H9 (cell line): ENCODE measurements around the gene MBOAT2. TPM values are rescaled to one million over a fixed set of nuclear protein-coding genes. Genes with fewer than 3 reads are reported as not detected.

Experiments
- DNase-seq: peaks from one replicate; pipeline ENCODE4 v3.0.0-alpha.2; 2017
- H2AFZ ChIP-seq: one replicate; pipeline ENCODE4 v1.6.1; 2013; ENCODE audit warnings: mild to moderate bottlenecking, low read length, control low read depth, moderate library complexity
- H2AK5ac ChIP-seq: 2 replicates; pipeline ENCODE4 v1.6.1; 2013; ENCODE audit warnings: low read length, control low read depth, mixed read lengths; ENCODE audit not compliant: insufficient read length
- H2BK120ac ChIP-seq: one replicate; pipeline ENCODE4 v1.6.1; 2013; ENCODE audit warnings: low read depth, mild to moderate bottlenecking, low read length, control low read depth, inconsistent platforms; ENCODE audit not compliant: poor library complexity, severe bottlenecking
- H2BK12ac ChIP-seq: 2 replicates; pipeline ENCODE4 v1.6.1; 2013; ENCODE audit warnings: low read length, control low read depth, mixed read lengths, low read depth; ENCODE audit not compliant: insufficient read length
- H2BK15ac ChIP-seq: 2 replicates; pipeline ENCODE4 v1.6.1; 2013; ENCODE audit warnings: low read depth, low read length, control low read depth
- H2BK20ac ChIP-seq: one replicate; pipeline ENCODE4 v1.6.1; 2013; ENCODE audit warnings: low read depth, mild to moderate bottlenecking, low read length, control low read depth, inconsistent platforms; ENCODE audit not compliant: poor library complexity, severe bottlenecking
- H2BK5ac ChIP-seq: 2 replicates; pipeline ENCODE4 v1.6.1; 2013; ENCODE audit warnings: low read length, control low read depth, mixed read lengths; ENCODE audit not compliant: insufficient read length
- H3K14ac ChIP-seq: 2 replicates; pipeline ENCODE4 v1.6.1; 2013; ENCODE audit warnings: low read length, control low read depth; ENCODE audit not compliant: insufficient read depth
- H3K18ac ChIP-seq: 2 replicates; pipeline ENCODE4 v1.6.1; 2013; ENCODE audit warnings: low read depth, mild to moderate bottlenecking, mixed read lengths, low read length, control low read depth; ENCODE audit not compliant: insufficient read length
- H3K23ac ChIP-seq: 2 replicates; pipeline ENCODE4 v1.6.1; 2013; ENCODE audit warnings: low read length, control low read depth, mixed read lengths, low read depth; ENCODE audit not compliant: insufficient read length
- H3K23me2 ChIP-seq: 2 replicates; pipeline ENCODE4 v1.6.1; 2013; ENCODE audit warnings: low read depth, mild to moderate bottlenecking, mixed read lengths, low read length, control low read depth; ENCODE audit not compliant: insufficient read length, poor library complexity, severe bottlenecking
- H3K27ac ChIP-seq: 2 replicates; pipeline ENCODE4 v1.5.1; 2013; ENCODE audit warnings: low read length, control low read depth, mixed read lengths, low read depth; ENCODE audit not compliant: insufficient read length
- H3K27me3 ChIP-seq: 2 replicates; pipeline ENCODE4 v1.6.1; 2013; ENCODE audit warnings: low read length, control low read depth, inconsistent platforms; ENCODE audit not compliant: insufficient read depth
- H3K4ac ChIP-seq: 2 replicates; pipeline ENCODE4 v1.6.1; 2013; ENCODE audit warnings: low read depth, mild to moderate bottlenecking, control low read depth, inconsistent platforms, low read length, moderate library complexity
- H3K4me1 ChIP-seq: 2 replicates; pipeline ENCODE4 v1.6.1; 2013; ENCODE audit warnings: low read length, control low read depth, inconsistent platforms; ENCODE audit not compliant: insufficient read depth
- H3K4me2 ChIP-seq: 2 replicates; pipeline ENCODE4 v1.6.1; 2013; ENCODE audit warnings: low read length, control low read depth, mixed read lengths; ENCODE audit not compliant: insufficient read length, insufficient read depth
- H3K56ac ChIP-seq: 2 replicates; pipeline ENCODE4 v1.6.1; 2013; ENCODE audit warnings: low read depth, mild to moderate bottlenecking, mixed read lengths, low read length, control low read depth; ENCODE audit not compliant: insufficient read length
- H3K79me1 ChIP-seq: 2 replicates; pipeline ENCODE4 v1.6.1; 2013; ENCODE audit warnings: low read depth, mild to moderate bottlenecking, moderate library complexity, low read length, control low read depth, inconsistent platforms; ENCODE audit not compliant: insufficient read depth, poor library complexity, severe bottlenecking
- H3K79me2 ChIP-seq: 2 replicates; pipeline ENCODE4 v1.6.1; 2013; ENCODE audit warnings: low read length, control low read depth, inconsistent platforms; ENCODE audit not compliant: insufficient read depth
- H3K9ac ChIP-seq: 2 replicates; pipeline ENCODE4 v1.6.1; 2013; ENCODE audit warnings: low read length, control low read depth, mixed read lengths; ENCODE audit not compliant: insufficient read length; ENCODE audit errors: extremely low read depth
- H3K9me3 ChIP-seq: one replicate; pipeline ENCODE4 v1.6.1; 2013; ENCODE audit warnings: low read depth, low read length, inconsistent platforms; ENCODE audit not compliant: control insufficient read depth
- H3T11ph ChIP-seq: one replicate; pipeline ENCODE4 v1.6.1; 2013; ENCODE audit warnings: mild to moderate bottlenecking, low read length, control low read depth, inconsistent platforms
- H4K20me1 ChIP-seq: one replicate; pipeline ENCODE4 v1.6.1; 2013; ENCODE audit not compliant: control insufficient read depth, insufficient read length, insufficient read depth
- H4K5ac ChIP-seq: 2 replicates; pipeline ENCODE4 v1.6.1; 2013; ENCODE audit warnings: low read depth, mild to moderate bottlenecking, mixed read lengths, low read length, control low read depth; ENCODE audit not compliant: insufficient read length
- H4K8ac ChIP-seq: replicated peaks from 2 replicates; pipeline ENCODE4 v1.6.1; 2013; ENCODE audit warnings: low read length, control low read depth, mixed read lengths, low read depth; ENCODE audit not compliant: insufficient read length
- H4K91ac ChIP-seq: 2 replicates; pipeline ENCODE4 v1.6.1; 2013; ENCODE audit warnings: low read depth, mild to moderate bottlenecking, moderate library complexity, mixed read lengths, low read length, control low read depth; ENCODE audit not compliant: insufficient read length
- H3K27ac Mint-ChIP-seq, 3 experiments: 2 replicates in 2 of 3; 3 replicates in 1 of 3; pipeline ENCODE4 v1.8.0; 2020 to 2021; ENCODE audit warnings: mixed read lengths in 3 of 3, mild to moderate bottlenecking in 1 of 3, moderate library complexity in 1 of 3
- H3K27me3 Mint-ChIP-seq: 2 replicates; pipeline ENCODE4 v1.8.0; 2021; ENCODE audit warnings: low read depth, mild to moderate bottlenecking, moderate library complexity, mixed read lengths
- H3K36me3 Mint-ChIP-seq, 3 experiments: 2 replicates in 2 of 3; 3 replicates in 1 of 3; pipeline ENCODE4 v1.8.0; 2020 to 2021; ENCODE audit warnings: low read depth in 3 of 3, mixed read lengths in 3 of 3; ENCODE audit not compliant: insufficient read depth in 1 of 3
- H3K4me1 Mint-ChIP-seq, 2 experiments: 2 replicates each; pipeline ENCODE4 v1.8.0; 2020; ENCODE audit warnings: mixed read lengths in 2 of 2
- H3K4me3 Mint-ChIP-seq, 2 experiments: 2 replicates in 1 of 2; 3 replicates in 1 of 2; pipeline ENCODE4 v1.8.0; 2020 to 2021; ENCODE audit warnings: mild to moderate bottlenecking in 2 of 2, mixed read lengths in 2 of 2, moderate library complexity in 1 of 2
- H3K9me3 Mint-ChIP-seq, 2 experiments: 2 replicates in 1 of 2; 3 replicates in 1 of 2; pipeline ENCODE4 v1.8.0; 2020; ENCODE audit warnings: mild to moderate bottlenecking in 2 of 2, mixed read lengths in 2 of 2, moderate library complexity in 1 of 2
- WGBS: extraction: QIAGEN DNeasy Blood & Tissue Kit; methylation state at CpG from one replicate; pipeline ENCODE4 v1.1.7; 2013; ENCODE audit warnings: missing lambda C conversion rate, low lambda C conversion rate, mixed read lengths; ENCODE audit not compliant: insufficient read length; ENCODE audit errors: extremely low coverage; 5-methylcytosine and 5-hydroxymethylcytosine counted together
- total RNA-seq: library from RNA; stranded (reverse); gene quantifications from 2 replicates; pipeline ENCODE4 v1.2.1, GENCODE V29; 2021
- TF ChIP-seq, protein P1 (sequence below): fragments of 200-600 bp; sonication (generic); conservative IDR thresholded peaks from 3 replicates; pipeline ENCODE4 v1.8.0; 2021; ENCODE audit warnings: antibody characterized with exemption, mild to moderate bottlenecking

The MBOAT2 gene
- total RNA-seq, 1 experiment from 2014 or later = 20.2 TPM

DNA sequence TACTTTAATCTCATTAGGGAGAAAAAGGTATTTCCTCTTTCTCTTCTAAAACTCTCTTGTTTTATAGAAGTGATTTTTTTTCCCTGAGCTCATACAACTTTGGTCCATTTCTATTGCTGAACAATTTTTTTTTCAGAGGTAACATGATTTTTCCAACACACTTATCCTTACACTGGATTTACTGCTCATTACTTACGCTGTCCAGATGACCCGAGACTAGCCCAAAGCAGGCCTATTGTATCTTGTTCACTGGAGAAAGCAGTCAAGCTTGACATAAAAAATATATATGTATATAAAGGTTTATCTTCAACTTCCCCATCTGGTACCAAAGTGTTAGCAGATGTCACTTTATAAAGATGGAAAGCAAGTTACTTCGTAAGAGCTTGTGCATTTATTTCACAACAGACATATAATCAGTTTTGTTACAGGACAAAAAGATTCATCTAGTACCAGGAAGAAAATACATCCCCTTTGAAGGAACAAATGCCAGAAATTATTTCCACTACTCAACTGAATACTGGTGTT lies 95.7 kb downstream of the MBOAT2 start:
- Histone ChIP-seq H3K4ac (no peak overlapping the region), H2BK15ac (no peak overlapping the region), H3K18ac (no peak overlapping the region), H3K14ac (no peak overlapping the region), H3K23ac (no peak overlapping the region), H3K9me3 (peaks cover 10% of the 10 kb centered on the region), H2BK5ac (no peak overlapping the region), H4K5ac (no peak overlapping the region), H3K27me3 (no peaks in the 10 kb centered on the region), H3K79me2 (no peaks in the 10 kb centered on the region), H3K9ac (no peak overlapping the region), H3T11ph (no peak overlapping the region), H2BK120ac (no peak overlapping the region), H3K4me1 (no peaks in the 10 kb centered on the region), H2BK12ac (no peak overlapping the region), H3K23me2 (no peaks in the 10 kb centered on the region), H2AK5ac (no peak overlapping the region), H3K4me2 (no peak overlapping the region), H3K56ac (no peak overlapping the region), H4K8ac (no peak overlapping the region), H2AFZ (no peak overlapping the region), H3K27ac (no peak overlapping the region), H4K91ac (no peak overlapping the region), H4K20me1 (no peaks in the 10 kb centered on the region), H2BK20ac (no peak overlapping the region), H3K79me1 (no peaks in the 10 kb centered on the region)
- no peaks in the 10 kb centered on the region; the same call in 1 of the 2 replicates for H3K27me3 Mint-ChIP-seq
- peaks cover 26 to 27% of the 10 kb centered on the region in 2 experiments for H3K9me3 Mint-ChIP-seq
- peaks cover 38 to 56% (median 53%) of the 10 kb centered on the region in 3 experiments for H3K36me3 Mint-ChIP-seq
- no peak overlapping the region for H3K4me3 Mint-ChIP-seq
- no peak for DNase-seq
- TF ChIP-seq, protein P1, sequence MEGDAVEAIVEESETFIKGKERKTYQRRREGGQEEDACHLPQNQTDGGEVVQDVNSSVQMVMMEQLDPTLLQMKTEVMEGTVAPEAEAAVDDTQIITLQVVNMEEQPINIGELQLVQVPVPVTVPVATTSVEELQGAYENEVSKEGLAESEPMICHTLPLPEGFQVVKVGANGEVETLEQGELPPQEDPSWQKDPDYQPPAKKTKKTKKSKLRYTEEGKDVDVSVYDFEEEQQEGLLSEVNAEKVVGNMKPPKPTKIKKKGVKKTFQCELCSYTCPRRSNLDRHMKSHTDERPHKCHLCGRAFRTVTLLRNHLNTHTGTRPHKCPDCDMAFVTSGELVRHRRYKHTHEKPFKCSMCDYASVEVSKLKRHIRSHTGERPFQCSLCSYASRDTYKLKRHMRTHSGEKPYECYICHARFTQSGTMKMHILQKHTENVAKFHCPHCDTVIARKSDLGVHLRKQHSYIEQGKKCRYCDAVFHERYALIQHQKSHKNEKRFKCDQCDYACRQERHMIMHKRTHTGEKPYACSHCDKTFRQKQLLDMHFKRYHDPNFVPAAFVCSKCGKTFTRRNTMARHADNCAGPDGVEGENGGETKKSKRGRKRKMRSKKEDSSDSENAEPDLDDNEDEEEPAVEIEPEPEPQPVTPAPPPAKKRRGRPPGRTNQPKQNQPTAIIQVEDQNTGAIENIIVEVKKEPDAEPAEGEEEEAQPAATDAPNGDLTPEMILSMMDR = no peak
- no peak overlapping the region for H3K27ac Mint-ChIP-seq
- no CpG with 5 or more reads among the region's 3 CpGs for WGBS
- H3K4me1 Mint-ChIP-seq = no peaks in the 10 kb centered on the region
